Gastrocnemius medialis (tissue), 4 donors: Measurements from ENCODE around the gene NRL. TPM values are rescaled to one million over a fixed set of nuclear protein-coding genes. Genes with fewer than 3 reads are reported as not detected.
A peak's percentile ranks its signal among the peaks of the same experiment; 100 is the strongest.

Experiments
- ATAC-seq, 2 donors: fragments of 150-250 bp; one replicate each; pipeline ENCODE4 v1.9.1; 2016
- DNase-seq, 2 donors: peaks; one replicate each; pipeline ENCODE4 v3.0.0-alpha.2; 2019
- H3K27ac ChIP-seq, 4 donors: fragments of 200-600 bp; sonication (generic); 1 replicate in 1 of 4; 2 replicates in 3 of 4; pipeline ENCODE4 v1.5.1; 2016 to 2018; ENCODE audit warnings: mild to moderate bottlenecking in 2 of 4, moderate library complexity in 1 of 4
- H3K27me3 ChIP-seq, 3 donors: fragments of 200-600 bp; sonication (generic) in 2 of 3; 1 replicate in 1 of 3; 2 replicates in 2 of 3; pipeline versions ENCODE4 v1.5.1 to v1.6.0; 2016 to 2019; ENCODE audit warnings: mild to moderate bottlenecking in 1 of 3, moderate library complexity in 1 of 3
- H3K36me3 ChIP-seq, 2 donors: fragments of 200-600 bp; sonication (generic) in 1 of 2; one replicate each; pipeline ENCODE4 v1.5.1; 2017 to 2018
- H3K4me1 ChIP-seq, 2 donors: fragments of 200-600 bp; sonication (generic) in 1 of 2; one replicate each; pipeline ENCODE4 v1.5.1; 2016 to 2017; ENCODE audit warnings: mild to moderate bottlenecking in 2 of 2
- H3K4me3 ChIP-seq, 4 donors: fragments of 200-600 bp; sonication (generic) in 3 of 4; 1 replicate in 1 of 4; 2 replicates in 3 of 4; pipeline ENCODE4 v1.5.1; 2016 to 2019; ENCODE audit warnings: mild to moderate bottlenecking in 2 of 4
- H3K9me3 ChIP-seq, 3 donors: fragments of 200-600 bp; sonication (generic) in 2 of 3; 1 replicate in 1 of 3; 2 replicates in 2 of 3; pipeline ENCODE4 v1.5.1; 2016 to 2019
- POLR2A ChIP-seq, 2 donors: fragments of 450-650 bp; IDR thresholded peaks; one replicate each; pipeline ENCODE4 v1.6.1; 2017; ENCODE audit warnings: antibody characterized with exemption in 2 of 2, mild to moderate bottlenecking in 2 of 2, moderate library complexity in 2 of 2
- in situ Hi-C, 4 donors: fragments of 200-750 bp; cut with MboI; loops; one replicate each; pipeline versions ENCODE4 v1.15.0 to v1.8.0; 2017; ENCODE audit warnings: low sequenced_read_pairs in 4 of 4
- intact Hi-C: fragments of 100-400 bp; cut with DNase I; formaldehyde crosslinking; loops from one replicate; pipeline ENCODE4 v1.15.1; 2023; ENCODE audit warnings: low total_unique reads
- total RNA-seq, 4 donors: library from RNA; depleted of rRNA; stranded (reverse); fragments of >200 nt; gene quantifications; one replicate each; pipeline versions ENCODE4 v1.1.0 to v1.2.3, GENCODE V29; 2016
- TF ChIP-seq, protein P1 (sequence below), 5 experiments: fragments of 450-650 bp in 3 of 5; fragments of 200-600 bp in 2 of 5; sonication (generic) in 2 of 5; IDR thresholded peaks in 4 of 5; conservative IDR thresholded peaks in 1 of 5; 1 replicate in 4 of 5; 2 replicates in 1 of 5; pipeline ENCODE4 v1.5.1; 2016 to 2019; ENCODE audit warnings: antibody characterized with exemption in 5 of 5, mild to moderate bottlenecking in 3 of 5, moderate library complexity in 3 of 5

NRL gene
- total RNA-seq, 4 donors from 2014 or later, result 0.82 to 4.5 (median 2.4) TPM

DNA sequence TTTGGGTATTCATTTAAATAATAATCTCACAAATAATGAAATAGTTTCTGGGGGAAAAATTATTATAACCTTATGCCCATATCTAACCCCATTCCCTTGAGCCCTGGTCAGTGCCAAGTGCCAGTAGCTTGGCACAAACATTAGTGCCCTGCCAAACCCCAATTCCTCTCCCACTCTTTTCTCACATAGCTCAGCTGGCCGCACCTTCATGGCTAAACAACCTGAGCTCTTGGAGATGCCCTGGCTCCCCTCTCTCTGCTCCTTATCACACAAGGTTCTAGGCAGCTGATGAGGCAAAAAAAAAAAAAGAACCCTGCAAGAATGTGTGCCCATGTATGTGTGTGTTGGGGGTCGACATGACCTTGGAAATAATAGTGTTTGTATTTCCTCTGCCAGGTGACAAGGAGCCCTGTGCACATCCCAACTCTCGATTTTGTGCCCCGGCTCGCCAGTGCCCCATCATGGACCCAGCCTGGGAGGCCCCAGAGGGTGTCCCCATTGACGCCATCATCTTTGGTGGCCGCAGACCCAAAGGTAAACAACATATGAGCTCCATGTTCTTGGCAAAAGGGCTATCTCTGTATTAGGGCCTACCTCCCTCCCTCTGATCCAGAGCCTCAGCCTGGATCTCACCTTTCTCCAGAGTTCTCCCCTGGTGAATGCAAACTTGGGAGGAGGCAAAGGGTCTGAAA, 12.2 kb downstream of the NRL start:
- DNase-seq, result no peak
- no peaks in the 10 kb centered on the region for H3K9me3 ChIP-seq
- intact Hi-C loops, result no loop called here
- no peaks in the 10 kb centered on the region for H3K36me3 ChIP-seq
- no peak for ATAC-seq
- in situ Hi-C loops, result no loop called here
- no peaks in the 10 kb centered on the region for H3K4me1 ChIP-seq
- TF ChIP-seq, protein P1, sequence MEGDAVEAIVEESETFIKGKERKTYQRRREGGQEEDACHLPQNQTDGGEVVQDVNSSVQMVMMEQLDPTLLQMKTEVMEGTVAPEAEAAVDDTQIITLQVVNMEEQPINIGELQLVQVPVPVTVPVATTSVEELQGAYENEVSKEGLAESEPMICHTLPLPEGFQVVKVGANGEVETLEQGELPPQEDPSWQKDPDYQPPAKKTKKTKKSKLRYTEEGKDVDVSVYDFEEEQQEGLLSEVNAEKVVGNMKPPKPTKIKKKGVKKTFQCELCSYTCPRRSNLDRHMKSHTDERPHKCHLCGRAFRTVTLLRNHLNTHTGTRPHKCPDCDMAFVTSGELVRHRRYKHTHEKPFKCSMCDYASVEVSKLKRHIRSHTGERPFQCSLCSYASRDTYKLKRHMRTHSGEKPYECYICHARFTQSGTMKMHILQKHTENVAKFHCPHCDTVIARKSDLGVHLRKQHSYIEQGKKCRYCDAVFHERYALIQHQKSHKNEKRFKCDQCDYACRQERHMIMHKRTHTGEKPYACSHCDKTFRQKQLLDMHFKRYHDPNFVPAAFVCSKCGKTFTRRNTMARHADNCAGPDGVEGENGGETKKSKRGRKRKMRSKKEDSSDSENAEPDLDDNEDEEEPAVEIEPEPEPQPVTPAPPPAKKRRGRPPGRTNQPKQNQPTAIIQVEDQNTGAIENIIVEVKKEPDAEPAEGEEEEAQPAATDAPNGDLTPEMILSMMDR (IDR thresholded peaks at IDR 0.05 in 4 of 5, conservative IDR thresholded peaks at IDR 0.05 in 1 of 5), result no peak
- TF ChIP-seq POLR2A (IDR thresholded peaks at IDR 0.05), result no peak
- no peaks in the 10 kb centered on the region for H3K27me3 ChIP-seq
- H3K27ac ChIP-seq, result no peak overlapping the region
- H3K4me3 ChIP-seq, result no peak overlapping the region

DNA sequence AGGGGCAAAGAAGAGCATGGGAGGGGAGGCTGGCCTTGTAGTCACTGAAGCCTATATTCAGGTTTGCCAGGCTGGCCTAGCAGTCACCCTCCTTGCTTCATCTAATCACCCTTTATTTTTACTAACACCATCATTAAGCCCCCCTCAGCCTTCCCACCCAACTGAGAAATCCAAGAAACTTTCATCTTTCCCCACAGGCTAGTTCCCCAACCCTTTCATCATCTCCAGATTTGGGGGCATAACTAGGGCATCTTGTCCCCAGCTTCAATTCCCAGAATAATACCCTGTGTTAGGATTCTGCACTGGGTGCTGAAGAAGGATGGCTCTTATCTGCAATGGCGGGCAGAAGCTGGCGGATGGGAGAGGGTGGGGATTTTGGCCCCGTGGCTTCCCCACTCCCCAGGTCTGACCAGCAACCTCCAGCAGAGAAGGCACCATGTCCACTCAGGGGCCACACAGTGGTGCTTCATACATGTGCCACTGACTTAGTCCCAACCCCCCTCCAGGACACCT, 13.7 kb downstream of the NRL start:
- Histone ChIP-seq H3K4me3 (no peak overlapping the region), H3K27me3 (no peaks in the 10 kb centered on the region), H3K36me3 (no peaks in the 10 kb centered on the region), H3K9me3 (no peaks in the 10 kb centered on the region), H3K4me1 (no peaks in the 10 kb centered on the region), H3K27ac (no peak overlapping the region)
- in situ Hi-C loops, result no loop called here
- intact Hi-C loops, result no loop called here
- DNase-seq (no peak), ATAC-seq (no peak)
- TF ChIP-seq POLR2A (IDR thresholded peaks at IDR 0.05), result no peak
- TF ChIP-seq, protein P1 (IDR thresholded peaks at IDR 0.05 in 4 of 5, conservative IDR thresholded peaks at IDR 0.05 in 1 of 5), result no peak

DNA sequence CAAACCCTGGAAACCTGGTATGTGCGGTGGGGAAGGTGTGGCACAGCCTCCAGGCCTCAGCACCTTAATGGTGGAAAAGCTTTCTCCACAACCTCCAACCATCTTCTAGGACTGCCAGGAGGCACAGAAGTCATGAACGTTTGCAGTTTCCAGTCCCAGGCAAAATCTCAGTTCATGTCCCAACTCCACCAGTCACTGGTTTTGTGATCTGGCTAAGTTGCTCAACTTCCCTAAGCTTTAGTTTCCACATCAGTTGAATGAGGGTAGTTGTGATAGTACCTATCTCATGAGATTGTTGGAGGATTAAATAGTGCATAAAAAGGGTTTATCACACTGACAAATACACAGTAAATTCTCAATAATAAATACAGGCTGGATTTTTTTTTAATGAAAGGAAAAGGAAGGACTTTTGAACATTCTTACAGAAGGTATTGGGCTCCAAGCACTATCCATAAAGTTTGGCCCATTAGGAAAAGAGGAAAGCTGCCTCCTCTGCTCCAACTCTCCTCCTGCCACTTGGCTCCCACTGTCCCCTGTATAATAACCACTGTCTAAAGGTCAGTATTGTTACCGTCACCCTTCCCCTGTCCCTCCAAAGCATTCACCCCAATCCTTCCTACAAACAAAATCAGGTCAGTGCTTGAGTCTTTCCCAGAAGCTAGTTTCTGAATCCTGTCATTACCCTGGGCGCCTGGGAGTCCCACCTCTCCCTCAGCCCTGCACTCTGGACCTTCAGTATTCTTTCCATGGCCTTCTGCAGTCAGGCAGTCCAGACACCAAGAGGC, 14.4 kb downstream of the NRL start:
- intact Hi-C loops, result no loop called here

GRCh38 chr14:24098927-24099813, 15.6 kb downstream of the NRL start:
- Histone ChIP-seq H3K9me3 (no peaks in the 10 kb centered on the region), H3K4me1 (peaks cover 9 to 10% of the 10 kb centered on the region in 2 donors), H3K27me3 (no peaks in the 10 kb centered on the region), H3K4me3 (no peak overlapping the region), H3K36me3 (no peaks in the 10 kb centered on the region), H3K27ac (no peak overlapping the region)
- TF ChIP-seq, protein P1 (IDR thresholded peaks at IDR 0.05 in 4 of 5, conservative IDR thresholded peaks at IDR 0.05 in 1 of 5), result no peak
- no peak for TF ChIP-seq POLR2A (IDR thresholded peaks at IDR 0.05)
- in situ Hi-C loops (no loop called here), intact Hi-C loops (no loop called here)
- DNase-seq (peak in 1 of 2 donors; percentile 9), ATAC-seq (no peak)

More for the DNA sequence above, 14.4 kb downstream of the NRL start:
- no peak for ATAC-seq
- Histone ChIP-seq H3K9me3 (no peaks in the 10 kb centered on the region), H3K27ac (no peak overlapping the region), H3K4me3 (no peak overlapping the region), H3K4me1 (peaks cover under 1 to 6% of the 10 kb centered on the region in 2 donors), H3K27me3 (no peaks in the 10 kb centered on the region), H3K36me3 (no peaks in the 10 kb centered on the region)
- in situ Hi-C loops, result no loop called here
- no peak for DNase-seq
- no peak for TF ChIP-seq POLR2A (IDR thresholded peaks at IDR 0.05)
- TF ChIP-seq, protein P1 (IDR thresholded peaks at IDR 0.05 in 4 of 5, conservative IDR thresholded peaks at IDR 0.05 in 1 of 5), result no peak
